H1 (cell line): ENCODE measurements around the gene TBX5. TPM values are rescaled to one million over a fixed set of nuclear protein-coding genes. Genes with fewer than 3 reads are reported as not detected.

Source experiments
- CTCF ChIA-PET: fragments of 300-600 bp; sonication (Branson Sonifier 250); formaldehyde crosslinking; loops from one replicate; lab custom pipeline; 2021; ENCODE audit not compliant: partially characterized antibody; lab: Charles Lee
- POLR2A ChIA-PET: fragments of 300-600 bp; sonication (Branson Sonifier 250); formaldehyde crosslinking; loops from one replicate; lab custom pipeline; 2021; ENCODE audit warnings: inconsistent platforms; ENCODE audit not compliant: partially characterized antibody; lab: Charles Lee
- DNase-seq, 2 experiments: peaks; one replicate each; pipeline versions ENCODE4 v3.0.0 to v3.0.0-alpha.2; 2010 to 2022; ENCODE audit warnings: low spot score in 2 of 2, low read depth in 1 of 2, mixed read lengths in 1 of 2
- FAIRE-seq: peaks from 2 replicates; lab custom pipeline; 2011; peaks lifted over from hg19 to GRCh38; lab: Jason Lieb, UNC
- H2AFZ ChIP-seq: 2 replicates; pipeline ENCODE4 v1.8.1; 2012; ENCODE audit warnings: low read length, inconsistent platforms
- H2AK5ac ChIP-seq: 2 replicates; pipeline ENCODE4 v1.6.1; 2013; ENCODE audit warnings: low read depth, low read length
- H2BK120ac ChIP-seq: replicated peaks from 2 replicates; pipeline ENCODE3; 2013; ENCODE audit warnings: low read depth, low read length, inconsistent platforms
- H2BK12ac ChIP-seq: 2 replicates; pipeline ENCODE4 v1.6.1; 2013; ENCODE audit warnings: low read depth, low read length
- H2BK15ac ChIP-seq: 2 replicates; pipeline ENCODE4 v1.6.1; 2013; ENCODE audit warnings: low read length
- H2BK20ac ChIP-seq: 2 replicates; pipeline ENCODE4 v1.6.1; 2013; ENCODE audit warnings: low read length
- H2BK5ac ChIP-seq: 2 replicates; pipeline ENCODE4 v1.6.1; 2013; ENCODE audit warnings: low read depth, low read length
- H3K14ac ChIP-seq: 2 replicates; pipeline ENCODE4 v1.6.1; 2013; ENCODE audit warnings: inconsistent platforms; ENCODE audit not compliant: insufficient read length
- H3K18ac ChIP-seq: 2 replicates; pipeline ENCODE4 v1.6.1; 2013; ENCODE audit warnings: low read length; ENCODE audit errors: extremely low read depth
- H3K23ac ChIP-seq: 2 replicates; pipeline ENCODE4 v1.6.1; 2013; ENCODE audit warnings: inconsistent platforms; ENCODE audit not compliant: insufficient read length
- H3K23me2 ChIP-seq: 2 replicates; pipeline ENCODE4 v1.6.1; 2013; ENCODE audit warnings: low read depth, low read length
- H3K27ac ChIP-seq: 2 replicates; pipeline ENCODE4 v1.6.1; 2011; ENCODE audit warnings: low read depth, low read length, inconsistent platforms
- H3K27me3 ChIP-seq, 4 experiments: replicated peaks in 1 of 4; 1 replicate in 1 of 4; 2 replicates in 3 of 4; pipeline versions ENCODE4 v1.6.1 to v1.8.1; 2011 to 2013; ENCODE audit warnings: low read length in 3 of 4, mild to moderate bottlenecking in 3 of 4, inconsistent platforms in 2 of 4, mixed read lengths in 2 of 4, moderate library complexity in 1 of 4; ENCODE audit not compliant: control insufficient read depth in 3 of 4, insufficient read depth in 3 of 4; ENCODE audit errors: extremely low read depth in 1 of 4
- H3K36me3 ChIP-seq, 4 experiments: 2 replicates each; pipeline versions ENCODE4 v1.6.1 to v1.8.1; 2011 to 2013; ENCODE audit warnings: mild to moderate bottlenecking in 4 of 4, low read length in 3 of 4, moderate library complexity in 2 of 4, control low read depth in 1 of 4, inconsistent platforms in 1 of 4; ENCODE audit not compliant: insufficient read depth in 4 of 4, control insufficient read depth in 2 of 4
- H3K4ac ChIP-seq: replicated peaks from 2 replicates; pipeline ENCODE3; 2013; ENCODE audit warnings: low read length, low read depth, mixed read lengths, inconsistent platforms; ENCODE audit not compliant: insufficient read length
- H3K4me1 ChIP-seq, 4 experiments: replicated peaks in 1 of 4; 1 replicate in 1 of 4; 2 replicates in 3 of 4; pipeline versions ENCODE4 v1.6.1 to v1.8.1; 2011 to 2013; ENCODE audit warnings: low read length in 3 of 4, inconsistent platforms in 2 of 4, mixed read lengths in 1 of 4; ENCODE audit not compliant: insufficient read depth in 4 of 4, control insufficient read depth in 3 of 4
- H3K4me2 ChIP-seq, 2 experiments: 2 replicates each; pipeline versions ENCODE4 v1.6.1 to v1.8.1; 2011 to 2013; ENCODE audit warnings: low read depth in 2 of 2, low read length in 2 of 2, control low read depth in 1 of 2, inconsistent platforms in 1 of 2, mild to moderate bottlenecking in 1 of 2; ENCODE audit not compliant: insufficient read depth in 1 of 2
- H3K4me3 ChIP-seq, 4 experiments: fragments of 200-600, 300-600 bp in 1 of 4; sonication (generic), shearing (Covaris generic), sonication (Bioruptor Twin) in 1 of 4; 2 replicates each; pipeline versions ENCODE4 v1.5.1 to v1.8.1; 2011 to 2016; ENCODE audit warnings: low read length in 4 of 4, low read depth in 3 of 4, control low read depth in 2 of 4, inconsistent platforms in 2 of 4, mild to moderate bottlenecking in 2 of 4, mixed read lengths in 1 of 4, moderate library complexity in 1 of 4; ENCODE audit not compliant: insufficient read depth in 2 of 4; ENCODE audit errors: extremely low read depth in 1 of 4
- H3K56ac ChIP-seq: replicated peaks from 2 replicates; pipeline ENCODE3; 2013; ENCODE audit warnings: low read depth, mild to moderate bottlenecking, mixed read lengths, low read length, inconsistent platforms; ENCODE audit not compliant: insufficient read length
- H3K79me1 ChIP-seq: 2 replicates; pipeline ENCODE4 v1.6.1; 2013; ENCODE audit warnings: low read depth, low read length, control low read depth
- H3K79me2 ChIP-seq, 2 experiments: 2 replicates each; pipeline versions ENCODE4 v1.6.1 to v1.8.1; 2012 to 2013; ENCODE audit warnings: low read length in 2 of 2, mild to moderate bottlenecking in 2 of 2, inconsistent platforms in 1 of 2; ENCODE audit not compliant: insufficient read depth in 2 of 2, control insufficient read depth in 1 of 2
- H3K9ac ChIP-seq, 4 experiments: replicated peaks in 1 of 4; 1 replicate in 1 of 4; 2 replicates in 3 of 4; pipeline versions ENCODE4 v1.6.1 to v1.8.1; 2011 to 2013; ENCODE audit warnings: low read depth in 3 of 4, low read length in 3 of 4, control low read depth in 2 of 4, mild to moderate bottlenecking in 2 of 4, moderate library complexity in 2 of 4, inconsistent platforms in 1 of 4; ENCODE audit errors: extremely low read depth in 1 of 4
- H3K9me3 ChIP-seq, 2 experiments: 2 replicates each; pipeline versions ENCODE4 v1.6.1 to v1.8.1; 2012 to 2013; ENCODE audit warnings: mild to moderate bottlenecking in 2 of 2, moderate library complexity in 2 of 2, control low read depth in 1 of 2, inconsistent platforms in 1 of 2, low read depth in 1 of 2, low read length in 1 of 2, mixed read lengths in 1 of 2; ENCODE audit not compliant: insufficient read depth in 2 of 2
- H4K20me1 ChIP-seq, 2 experiments: replicated peaks in 1 of 2; 2 replicates each; pipeline versions ENCODE3 to v1.8.1; 2011 to 2013; ENCODE audit warnings: inconsistent platforms in 2 of 2, low read length in 2 of 2, mild to moderate bottlenecking in 1 of 2; ENCODE audit not compliant: insufficient read depth in 2 of 2, control insufficient read depth in 1 of 2
- H4K5ac ChIP-seq: 2 replicates; pipeline ENCODE4 v1.6.1; 2013; ENCODE audit warnings: low read length, low read depth, mixed read lengths, inconsistent platforms; ENCODE audit not compliant: insufficient read length
- H4K8ac ChIP-seq: 2 replicates; pipeline ENCODE4 v1.8.0; 2013; ENCODE audit warnings: mild to moderate bottlenecking, moderate library complexity, low read length, inconsistent platforms; ENCODE audit not compliant: insufficient read depth; ENCODE audit errors: extremely low read depth
- H4K91ac ChIP-seq: replicated peaks from 2 replicates; pipeline ENCODE3; 2013; ENCODE audit warnings: low read length, mixed read lengths, inconsistent platforms; ENCODE audit not compliant: insufficient read length
- CHD2 ChIP-seq: IDR thresholded peaks from 2 replicates; pipeline ENCODE4 v1.6.1; 2012; ENCODE audit warnings: low read length, improper control_type of control experiment
- EGR1 ChIP-seq: IDR thresholded peaks from 2 replicates; pipeline ENCODE4 v1.6.1; 2011; ENCODE audit warnings: low read depth, low read length, borderline replicate concordance
- HDAC2 ChIP-seq, 2 experiments: fragments of 300-600 bp in 1 of 2; sonication (generic) in 1 of 2; IDR thresholded peaks; 2 replicates each; pipeline ENCODE4 v1.6.1; 2011 to 2012; ENCODE audit warnings: low read depth in 2 of 2, low read length in 2 of 2, mild to moderate bottlenecking in 2 of 2, moderate library complexity in 2 of 2, borderline replicate concordance in 1 of 2, inconsistent platforms in 1 of 2
- HDAC6 ChIP-seq: IDR thresholded peaks from one replicate; pipeline ENCODE4 v1.7.1; 2012; ENCODE audit warnings: low read depth, mild to moderate bottlenecking, inconsistent platforms, low read length, moderate library complexity
- JUND ChIP-seq: IDR thresholded peaks from 2 replicates; pipeline ENCODE4 v1.6.1; 2011; ENCODE audit warnings: mild to moderate bottlenecking, improper control_type of control experiment, low read length
- MAFK ChIP-seq: IDR thresholded peaks from 2 replicates; pipeline ENCODE4 v1.6.1; 2012; ENCODE audit warnings: low read depth, mild to moderate bottlenecking, improper control_type of control experiment, low read length
- POLR2AphosphoS5 ChIP-seq: IDR thresholded peaks from 2 replicates; pipeline ENCODE4 v1.6.1; 2011; ENCODE audit warnings: low read depth, low read length
- WGBS, 2 experiments: shearing (Covaris generic) in 1 of 2; methylation state at CpG; one replicate each; pipeline versions ENCODE4 v1.1.6 to v1.1.7; 2013 to 2015; ENCODE audit warnings: low lambda C conversion rate in 2 of 2, mixed read lengths in 2 of 2, inconsistent platforms in 1 of 2, low coverage in 1 of 2, missing lambda C conversion rate in 1 of 2; ENCODE audit not compliant: insufficient replicate concordance in 2 of 2, insufficient coverage in 1 of 2, insufficient read length in 1 of 2; ENCODE audit errors: extremely low coverage in 1 of 2, missing lambda C conversion rate in 1 of 2; 5-methylcytosine and 5-hydroxymethylcytosine counted together
- polyA plus RNA-seq, 7 experiments: library from polyadenylated mRNA; depleted of rRNA in 3 of 7; stranded (reverse) in 5 of 7; unstranded in 2 of 7; fragments of >200 nt in 5 of 7; fragments of 200-250 nt in 2 of 7; gene quantifications; 1 replicate in 5 of 7; 2 replicates in 1 of 7; 4 replicates in 1 of 7; pipeline versions ENCODE4 v1.2.1 to v1.2.3, GENCODE V29; 2011 to 2013; ENCODE audit warnings: missing spikeins in 2 of 7, mixed read lengths in 2 of 7
- total RNA-seq: library from RNA; stranded (reverse); fragmentation: NEBNext Ultra II Directional; extraction: Animal tissue kit (Norgen Biotek cat#: 25700); gene quantifications from 2 replicates; pipeline ENCODE4 v1.2.1, GENCODE V29; 2021

Gene TBX5
- total and polyA plus RNA-seq, 2 of the 8 experiments (the other 6 are each of a cell fraction or from before 2014, with no cell fraction given) = 0.05 TPM; not detected in 1

DNA sequence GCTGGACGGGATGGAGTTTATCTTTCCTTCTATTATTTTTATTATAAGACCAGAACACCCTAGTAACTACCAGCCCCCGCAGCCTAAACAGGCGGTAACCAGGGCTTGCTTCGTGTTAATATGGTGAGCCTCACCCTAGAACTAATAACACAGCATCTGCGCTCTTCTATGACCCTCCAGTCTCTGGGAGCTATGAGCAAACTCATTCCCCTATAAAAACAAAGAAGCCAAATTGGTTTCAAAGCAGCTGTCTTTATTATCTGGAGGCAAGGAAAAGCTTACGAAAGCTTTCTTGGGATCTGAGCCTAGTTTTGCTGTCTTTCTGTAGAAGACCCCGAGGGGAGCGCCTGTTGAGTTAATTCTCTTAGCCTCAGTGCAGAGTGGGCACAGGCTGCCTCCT, 85.0 kb downstream of the TBX5 start:
- DNase-seq = no peak
- no peak overlapping the region for H3K14ac ChIP-seq
- no peaks in the 10 kb centered on the region for H3K79me1 ChIP-seq
- no peak overlapping the region for H2AK5ac ChIP-seq
- H3K27me3 ChIP-seq = no peaks in the 10 kb centered on the region; a peak in 3 of 7 replicates
- H4K5ac ChIP-seq = no peak overlapping the region
- no peaks in the 10 kb centered on the region for H4K20me1 ChIP-seq
- no peak overlapping the region for H2BK5ac ChIP-seq
- H2BK15ac ChIP-seq = no peak overlapping the region
- no peak overlapping the region for H4K8ac ChIP-seq
- WGBS, 2 experiments = 96% methylated on average over 8 of the region's 8 CpGs; no CpG with 5 or more reads in 1 of the 2 experiments
- H3K18ac ChIP-seq = no peak overlapping the region
- no peaks in the 10 kb centered on the region for H3K23me2 ChIP-seq
- no peaks in the 10 kb centered on the region for H3K36me3 ChIP-seq
- H2BK12ac ChIP-seq = no peak overlapping the region
- no peak overlapping the region for H3K4ac ChIP-seq
- no peak overlapping the region for H3K4me3 ChIP-seq
- CTCF ChIA-PET = interaction anchor here (0.9 to 1.3 kb wide), 2 partner anchors 8 to 35 kb away, joined by 3 to 5 read pairs; no protein-coding TSS in a partner anchor
- no peaks in the 10 kb centered on the region for H3K9me3 ChIP-seq
- H3K4me1 ChIP-seq = no peaks in the 10 kb centered on the region
- no peak overlapping the region for H3K27ac ChIP-seq
- H3K4me2 ChIP-seq = no peak overlapping the region
- POLR2A ChIA-PET = no interaction called here
- H3K79me2 ChIP-seq = no peaks in the 10 kb centered on the region
- FAIRE-seq = no peak
- no peak overlapping the region for H4K91ac ChIP-seq
- no peak overlapping the region for H2BK120ac ChIP-seq
- H3K23ac ChIP-seq = no peak overlapping the region
- H2AFZ ChIP-seq = no peak overlapping the region
- H3K56ac ChIP-seq = no peak overlapping the region
- H3K9ac ChIP-seq = no peak overlapping the region
- no peak overlapping the region for H2BK20ac ChIP-seq
- no peak for TF ChIP-seq POLR2AphosphoS5
- no peak for TF ChIP-seq EGR1
- no peak for TF ChIP-seq HDAC6
- TF ChIP-seq JUND = no peak
- TF ChIP-seq MAFK = no peak
- no peak for TF ChIP-seq CHD2
- TF ChIP-seq HDAC2 (IDR thresholded peaks at IDR 0.05; ENCODE audit: borderline replicate concordance in 1 of 2, low read depth in 2 of 2, low read length in 2 of 2) = no peak
